ENCODE data around the gene SGSH. TPM values are rescaled to one million over a fixed set of nuclear protein-coding genes. Genes with fewer than 3 reads are reported as not detected.

SGSH gene
- polyA plus RNA-seq, 1 donor (not counting 4 experiments of a cell fraction or from before 2014, with no cell fraction given), result 9.6 TPM

GRCh38 chr17:80262291-80262690 is 42.2 kb upstream of the SGSH start:
- peaks cover 25% of the 10 kb centered on the region for H3K4me1 ChIP-seq (ENCODE audit: control insufficient read depth, extremely low read depth, insufficient read depth, low read length)
- H3K36me3 ChIP-seq (ENCODE audit: control insufficient read depth in 2 of 2, extremely low read depth in 1 of 2, insufficient read depth in 2 of 2, low read length in 2 of 2), result peaks cover 8 to 11% of the 10 kb centered on the region in 2 experiments
- peak overlapping the region; percentile 89 for H3K27ac ChIP-seq (ENCODE audit: control insufficient read depth, insufficient read depth, low read length)
- dilution Hi-C loops (cut with MboI; ENCODE audit: extremely low pct_ligation_motif_present, low sequenced_read_pairs), result no loop called here
- peak overlapping the region; percentile 94 for H3K9ac ChIP-seq (ENCODE audit: control insufficient read depth, extremely low read depth, insufficient read depth, low read length)
- peaks cover 14% of the 10 kb centered on the region for H3K79me2 ChIP-seq (ENCODE audit: control insufficient read depth, insufficient read depth, low read length)
- DNase-seq (ENCODE audit: low read depth, low spot score) (no peak), FAIRE-seq (no peak)
- H3K4me2 ChIP-seq (ENCODE audit: control insufficient read depth, extremely low read depth, insufficient read depth, low read depth, low read length), result peak overlapping the region; percentile 85
- H3K9me3 ChIP-seq (ENCODE audit: control insufficient read depth, low read depth, low read length), result no peaks in the 10 kb centered on the region
- H3K27me3 ChIP-seq (ENCODE audit: control insufficient read depth, extremely low read depth, insufficient read depth, low read length), result no peaks in the 10 kb centered on the region
- no peak overlapping the region for H2AFZ ChIP-seq (ENCODE audit: control insufficient read depth, low read length)
- no peaks in the 10 kb centered on the region for H4K20me1 ChIP-seq (ENCODE audit: control insufficient read depth, extremely low read depth, insufficient read depth, low read length)
- H3K4me3 ChIP-seq (ENCODE audit: control insufficient read depth in 2 of 3, extremely low read depth in 1 of 3, insufficient read depth in 2 of 3, low read depth in 1 of 3, low read length in 3 of 3), result peak overlapping the region; percentile 83 to 93 (median 91)
- no peaks in the 10 kb centered on the region for H3K9me1 ChIP-seq (ENCODE audit: control insufficient read depth, extremely low read depth, insufficient read depth, low read length)
- TF ChIP-seq CTCF (optimal IDR thresholded peaks at IDR 0.05 in 1 of 3, IDR thresholded peaks at IDR 0.05 in 1 of 3, conservative IDR thresholded peaks at IDR 0.05 in 1 of 3; ENCODE audit: extremely low read depth in 1 of 3, insufficient read depth in 2 of 3, low read length in 3 of 3) (no peak), EZH2 (IDR thresholded peaks at IDR 0.05; ENCODE audit: low read length) (no peak)

GRCh38 chr17:80261895-80262279 is 41.8 kb upstream of the SGSH start:
- H2AFZ ChIP-seq (ENCODE audit: control insufficient read depth, low read length), result no peak overlapping the region
- dilution Hi-C loops (cut with MboI; ENCODE audit: extremely low pct_ligation_motif_present, low sequenced_read_pairs), result no loop called here
- peak overlapping the region; percentile 89 for H3K27ac ChIP-seq (ENCODE audit: control insufficient read depth, insufficient read depth, low read length)
- H3K27me3 ChIP-seq (ENCODE audit: control insufficient read depth, extremely low read depth, insufficient read depth, low read length), result no peaks in the 10 kb centered on the region
- H3K4me2 ChIP-seq (ENCODE audit: control insufficient read depth, extremely low read depth, insufficient read depth, low read depth, low read length), result peak overlapping the region; percentile 85
- peak overlapping the region; percentile 83 to 93 (median 91) for H3K4me3 ChIP-seq (ENCODE audit: control insufficient read depth in 2 of 3, extremely low read depth in 1 of 3, insufficient read depth in 2 of 3, low read depth in 1 of 3, low read length in 3 of 3)
- peaks cover 26% of the 10 kb centered on the region for H3K4me1 ChIP-seq (ENCODE audit: control insufficient read depth, extremely low read depth, insufficient read depth, low read length)
- no peaks in the 10 kb centered on the region for H3K9me1 ChIP-seq (ENCODE audit: control insufficient read depth, extremely low read depth, insufficient read depth, low read length)
- H4K20me1 ChIP-seq (ENCODE audit: control insufficient read depth, extremely low read depth, insufficient read depth, low read length), result no peaks in the 10 kb centered on the region
- TF ChIP-seq CTCF (optimal IDR thresholded peaks at IDR 0.05 in 1 of 3, IDR thresholded peaks at IDR 0.05 in 1 of 3, conservative IDR thresholded peaks at IDR 0.05 in 1 of 3; ENCODE audit: extremely low read depth in 1 of 3, insufficient read depth in 2 of 3, low read length in 3 of 3) (no peak), EZH2 (IDR thresholded peaks at IDR 0.05; ENCODE audit: low read length) (no peak)
- H3K9me3 ChIP-seq (ENCODE audit: control insufficient read depth, low read depth, low read length), result no peaks in the 10 kb centered on the region
- H3K9ac ChIP-seq (ENCODE audit: control insufficient read depth, extremely low read depth, insufficient read depth, low read length), result peak overlapping the region; percentile 94
- peaks cover 8 to 11% of the 10 kb centered on the region in 2 experiments for H3K36me3 ChIP-seq (ENCODE audit: control insufficient read depth in 2 of 2, extremely low read depth in 1 of 2, insufficient read depth in 2 of 2, low read length in 2 of 2)
- peaks cover 14% of the 10 kb centered on the region for H3K79me2 ChIP-seq (ENCODE audit: control insufficient read depth, insufficient read depth, low read length)
- FAIRE-seq (no peak), DNase-seq (ENCODE audit: low read depth, low spot score) (no peak)
